HL-60/S4 treated with retinoic acid at 250 ng/mL for 4 days and 3 days (cell line): Measurements from ENCODE around the gene SESN2.

Experiments
- in situ Hi-C: fragments of 300-500 bp; cut with MboI; formaldehyde crosslinking; loops from 2 replicates; pipeline ENCODE4 v1.7.0; 2022; ENCODE audit warnings: low sequenced_read_pairs

Gene SESN2

GRCh38 chr1:28282426-28283407 is 23.4 kb downstream of the SESN2 start:
- in situ Hi-C loops, result no loop called here

DNA sequence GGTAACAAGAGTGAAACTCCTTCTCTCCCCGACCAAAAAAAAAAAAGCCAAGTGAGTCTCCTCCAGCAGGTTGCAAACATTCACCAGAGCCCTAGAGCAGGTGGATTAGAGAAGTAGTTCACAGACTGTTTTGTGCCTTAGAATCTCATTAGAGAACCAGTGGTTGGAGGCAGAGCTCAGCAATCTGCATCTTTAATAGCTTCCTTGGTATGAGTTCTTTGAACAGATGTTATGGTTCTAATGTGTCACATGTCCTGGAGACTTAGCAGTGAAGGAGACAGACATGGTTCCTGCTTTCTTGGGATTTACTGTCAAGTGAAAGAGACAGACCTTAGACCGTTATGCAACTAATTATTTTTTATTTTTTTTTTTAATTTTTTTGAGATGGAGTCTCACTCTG is 26.8 kb downstream of the SESN2 start:
- in situ Hi-C loops, result no loop called here

DNA sequence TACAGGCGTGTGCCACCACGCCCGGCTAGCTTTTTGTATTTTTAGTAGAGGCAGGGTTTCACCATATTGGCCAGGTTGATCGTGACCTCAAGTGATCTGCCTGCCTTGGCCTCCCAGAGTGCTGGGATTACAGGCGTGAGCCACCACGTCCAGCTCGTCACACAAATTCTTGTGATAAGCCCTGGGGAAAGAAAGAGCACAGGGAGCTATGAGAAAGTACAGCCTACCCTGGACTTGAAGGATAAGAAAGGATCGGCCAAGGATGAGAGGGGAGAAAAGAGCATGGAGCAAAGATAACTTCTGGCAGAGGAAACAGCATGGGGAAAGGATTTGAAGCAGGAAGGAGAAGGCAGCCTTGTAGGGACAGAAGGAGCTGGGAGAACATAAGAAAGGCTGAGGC is 29.2 kb downstream of the SESN2 start:
- in situ Hi-C loops, result no loop called here

GRCh38 chr1:28290851-28291250 is 31.5 kb downstream of the SESN2 start:
- in situ Hi-C loops, result no loop called here

DNA sequence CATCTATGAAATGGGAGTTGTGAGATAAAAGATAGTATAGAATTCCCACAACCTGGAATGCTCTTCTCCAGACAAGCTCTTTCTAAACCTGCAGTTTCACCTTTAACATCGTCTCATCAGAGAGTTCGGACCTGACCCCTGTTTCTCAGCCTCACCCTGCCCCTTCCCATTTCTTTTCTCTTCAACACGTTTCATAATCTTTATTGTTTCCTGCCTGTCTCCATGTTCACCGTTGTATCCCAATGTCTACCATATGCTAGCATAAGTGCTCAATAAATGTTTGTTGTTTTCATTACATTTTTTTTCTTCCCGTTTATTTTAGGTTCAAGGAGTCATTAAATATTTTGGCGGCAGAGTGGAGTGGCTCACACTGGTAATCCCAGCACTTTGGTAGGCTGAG is 32.4 kb downstream of the SESN2 start:
- in situ Hi-C loops, result no loop called here

DNA sequence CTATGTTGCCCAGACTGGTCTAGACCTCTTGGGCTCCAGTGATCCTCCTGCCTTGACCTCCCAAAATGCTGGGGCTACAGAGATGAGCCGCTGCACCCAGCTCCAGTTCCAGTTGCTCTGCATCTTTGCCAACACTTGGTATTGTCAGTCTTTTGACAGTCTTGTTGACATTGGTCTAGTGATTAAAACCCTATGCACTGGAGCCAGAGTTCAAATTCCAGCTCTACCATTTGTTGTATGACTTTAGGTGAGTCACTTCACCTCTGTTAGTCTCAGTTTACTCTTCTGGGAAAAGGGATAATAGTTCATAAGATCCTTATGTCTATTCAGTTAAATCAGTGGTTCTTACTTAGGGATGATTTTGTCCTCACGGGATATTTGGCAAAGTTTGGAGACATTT is 36.6 kb downstream of the SESN2 start:
- in situ Hi-C loops, result no loop called here

DNA sequence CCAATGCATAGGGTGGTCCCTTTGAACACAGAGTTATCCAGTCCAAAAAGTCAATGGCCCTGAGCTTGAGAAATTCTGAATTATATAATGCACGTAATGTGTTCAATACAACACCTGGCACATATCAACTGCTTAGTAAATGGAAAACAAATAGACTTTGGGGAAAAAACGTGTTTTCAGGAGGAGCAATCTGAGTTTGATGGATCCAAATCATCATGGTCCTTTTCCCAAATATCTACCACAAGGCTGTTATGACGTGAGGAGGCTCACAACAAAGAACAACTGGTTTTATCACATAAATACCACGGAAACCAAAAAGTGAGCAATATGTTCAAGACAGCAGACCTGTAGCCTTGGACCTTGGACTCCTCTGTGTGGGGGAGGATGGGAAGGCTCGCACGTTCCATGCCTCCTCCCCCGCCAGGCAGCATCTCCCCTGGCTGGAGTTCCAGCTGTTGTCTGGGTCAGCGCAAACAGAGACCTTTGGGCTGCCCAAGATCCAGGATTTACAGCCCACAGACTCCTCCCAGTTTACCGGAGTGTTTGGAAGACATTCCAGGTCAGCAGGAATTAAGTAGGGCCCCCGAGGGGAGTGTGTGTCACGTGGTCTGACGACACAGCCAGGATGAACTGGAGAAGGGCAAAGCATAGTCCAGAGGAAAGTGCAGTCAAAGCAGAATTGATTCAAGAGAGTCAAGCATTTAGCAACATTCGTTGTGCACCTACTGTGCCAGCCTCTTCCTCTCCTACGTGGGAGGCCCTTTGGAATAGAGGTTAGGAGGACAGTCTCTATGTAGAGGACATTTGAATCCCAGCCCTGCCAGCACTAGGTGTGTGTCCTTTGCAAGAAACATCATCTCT is 37.3 kb downstream of the SESN2 start:
- in situ Hi-C loops, result no loop called here

GRCh38 chr1:28297826-28298225 is 38.5 kb downstream of the SESN2 start:
- in situ Hi-C loops, result no loop called here

DNA sequence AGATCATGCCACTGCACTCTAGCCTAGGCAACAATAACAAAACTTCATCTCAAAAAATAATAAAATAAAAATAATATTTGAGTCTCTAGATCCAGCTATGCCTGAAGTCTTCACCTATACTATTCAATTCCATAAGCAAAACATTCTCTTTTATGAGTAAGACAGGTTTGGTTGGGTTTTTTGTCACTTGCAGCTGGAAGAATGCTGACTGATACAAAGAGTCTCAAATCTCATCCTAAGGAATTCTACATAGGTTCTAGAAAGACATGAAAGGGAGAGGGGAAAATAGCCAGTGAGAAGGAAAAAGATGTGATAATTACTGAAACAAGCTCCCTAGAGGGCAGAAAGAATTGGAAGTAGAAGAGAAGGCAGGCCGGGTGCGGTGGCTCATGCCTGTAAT is 39.1 kb downstream of the SESN2 start:
- in situ Hi-C loops, result no loop called here

- in situ Hi-C loops, result no loop called here
Observed at GRCh38 chr1:28301368-28302174, 42.3 kb downstream of the SESN2 start.

GRCh38 chr1:28302247-28302646 is 42.9 kb downstream of the SESN2 start:
- in situ Hi-C loops, result no loop called here

DNA sequence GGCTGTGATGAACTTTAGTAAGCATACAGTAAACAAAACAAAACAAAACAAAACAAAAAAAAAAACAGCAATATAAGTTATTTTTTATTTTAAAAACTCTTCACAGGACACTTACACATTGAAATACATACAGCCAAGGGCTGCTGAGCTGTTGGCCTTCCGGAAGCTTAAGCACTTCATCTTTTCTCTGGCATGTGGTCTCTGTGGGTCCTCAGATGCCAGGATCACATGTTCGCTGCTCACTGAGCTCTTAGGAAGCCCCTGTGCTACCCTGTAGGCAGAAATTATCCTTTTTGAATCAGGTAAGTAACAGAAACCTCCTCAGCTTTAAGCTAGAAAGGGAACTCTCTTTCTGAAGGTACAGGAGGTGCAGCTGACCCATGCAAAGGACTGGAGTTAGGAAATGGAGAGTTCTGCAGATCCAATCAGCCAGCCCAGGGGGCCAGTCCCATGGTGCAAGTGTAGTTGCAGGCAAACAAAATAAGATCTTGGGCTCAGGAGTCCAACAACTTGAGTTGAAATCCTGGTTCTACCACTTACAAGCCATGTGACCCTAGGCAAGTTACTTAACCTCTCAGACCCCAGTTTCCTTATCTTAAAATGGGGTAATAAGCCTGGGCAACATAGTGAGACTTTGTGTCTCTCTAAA is 47.1 kb downstream of the SESN2 start:
- in situ Hi-C loops, result no loop called here

DNA sequence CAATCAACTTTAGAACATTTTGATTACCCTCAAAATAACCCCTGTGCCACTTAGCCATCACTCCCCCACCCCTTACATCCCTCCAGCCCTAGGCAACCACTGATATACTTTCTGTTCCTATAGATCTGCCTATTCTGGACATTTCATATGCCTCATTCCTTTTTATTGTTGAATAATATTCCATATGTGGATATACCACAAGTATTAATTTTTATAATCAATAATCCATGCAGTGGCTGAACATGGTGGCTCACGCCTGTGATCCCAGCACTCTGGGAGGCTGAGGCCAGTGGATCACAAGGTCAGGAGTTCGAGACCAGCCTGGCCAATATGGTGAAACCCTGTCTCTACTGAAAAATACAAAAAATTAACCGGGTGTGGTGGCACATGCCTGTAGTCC is 49.4 kb downstream of the SESN2 start:
- in situ Hi-C loops, result no loop called here

DNA sequence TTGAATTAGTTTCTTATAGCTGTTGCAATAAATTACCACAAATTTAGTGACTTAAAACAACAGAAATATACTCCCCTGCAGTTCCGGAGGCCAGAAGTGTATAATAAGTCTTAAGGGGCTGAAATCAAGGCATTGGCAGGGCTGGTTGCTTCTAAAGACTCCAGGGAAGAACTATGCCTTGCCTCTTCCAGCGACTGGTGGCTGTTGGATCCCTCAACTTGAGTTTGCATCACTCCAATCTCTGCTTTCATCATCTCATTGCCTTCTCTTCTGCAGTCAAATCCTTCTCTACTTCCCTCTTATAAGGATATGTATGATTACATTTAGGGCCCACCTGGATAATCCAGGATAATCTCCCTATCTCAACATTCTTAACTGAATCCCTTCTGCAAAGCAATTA is 50.4 kb downstream of the SESN2 start:
- in situ Hi-C loops, result no loop called here

DNA sequence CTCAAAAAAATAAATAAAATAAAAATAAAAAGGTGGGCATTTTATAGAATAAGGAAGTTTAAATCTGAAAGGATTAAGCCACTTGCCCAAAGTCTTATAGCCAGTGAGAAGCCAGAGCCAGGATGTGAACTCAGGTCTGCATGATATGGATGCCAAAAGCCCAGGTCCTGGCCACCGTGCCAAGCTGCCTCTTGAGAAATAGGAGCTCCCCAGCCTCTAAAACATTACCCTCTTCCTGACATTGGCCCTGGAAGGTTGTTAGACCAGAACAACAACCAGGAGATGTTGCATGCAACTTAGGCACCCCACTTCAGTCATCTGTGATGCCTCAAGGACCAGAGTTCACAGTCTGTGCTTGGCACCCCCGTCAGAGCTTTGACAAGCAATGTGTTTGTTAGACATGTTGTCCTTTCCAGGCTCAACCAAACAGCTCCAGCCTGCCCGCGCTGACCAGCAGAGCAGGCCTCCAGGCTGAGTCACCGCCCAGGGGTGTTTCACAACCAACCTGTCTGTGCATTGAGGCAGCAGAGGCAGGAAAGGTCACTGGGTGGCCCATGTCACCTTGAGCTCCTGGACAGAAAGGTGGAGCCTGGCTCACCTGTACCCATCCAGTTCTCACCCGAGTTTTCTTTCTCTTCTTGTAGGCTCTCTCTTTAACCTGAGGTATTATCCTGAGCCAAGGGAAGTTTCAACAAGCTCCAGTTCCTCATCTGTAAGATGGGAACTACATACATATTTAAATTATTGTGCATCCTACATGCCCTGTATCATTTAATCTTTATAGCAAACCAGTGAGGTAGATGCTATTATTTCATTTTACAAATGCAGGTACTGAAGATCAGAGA is 54.6 kb downstream of the SESN2 start:
- in situ Hi-C loops, result no loop called here

GRCh38 chr1:28314547-28314941 is 55.2 kb downstream of the SESN2 start:
- in situ Hi-C loops, result no loop called here

DNA sequence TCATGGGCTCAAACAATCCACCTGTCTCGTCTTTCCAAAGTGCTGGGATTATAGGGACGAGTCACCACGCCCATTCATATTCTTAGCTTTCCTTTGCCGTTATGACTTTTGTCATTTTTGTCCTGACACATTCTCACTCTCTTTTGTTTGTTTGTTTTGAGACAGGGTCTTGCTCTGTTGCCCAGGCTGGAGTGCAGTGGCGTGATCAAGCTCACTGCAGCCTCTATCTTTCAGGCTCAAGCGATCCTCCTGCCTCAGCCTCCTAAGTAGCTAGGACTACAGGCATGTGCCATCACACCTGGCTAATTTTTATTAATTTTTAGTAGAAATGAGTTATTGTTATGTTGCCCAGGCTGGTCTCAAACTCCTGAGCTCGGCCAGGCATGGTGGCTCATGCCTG is 57.7 kb downstream of the SESN2 start:
- in situ Hi-C loops, result no loop called here

DNA sequence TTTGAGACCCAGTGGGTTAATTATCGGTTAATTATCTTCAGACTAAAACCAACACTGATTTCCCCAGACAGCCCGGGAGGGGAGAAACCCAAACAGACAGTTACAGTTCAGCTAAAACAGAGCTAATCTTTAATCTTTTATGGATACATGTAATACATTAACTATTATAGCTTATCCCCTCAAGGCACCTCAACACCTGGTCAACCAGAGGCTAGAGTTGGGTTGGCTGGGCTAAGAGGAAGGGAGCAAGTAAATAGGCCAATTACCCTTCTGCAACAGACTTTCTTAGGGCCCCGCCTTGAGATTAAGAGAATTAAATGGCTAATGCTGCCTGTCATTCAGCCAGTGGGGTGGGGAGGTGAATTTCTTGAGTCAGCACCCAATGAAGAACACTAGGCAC is 62.9 kb downstream of the SESN2 start:
- in situ Hi-C loops, result no loop called here

DNA sequence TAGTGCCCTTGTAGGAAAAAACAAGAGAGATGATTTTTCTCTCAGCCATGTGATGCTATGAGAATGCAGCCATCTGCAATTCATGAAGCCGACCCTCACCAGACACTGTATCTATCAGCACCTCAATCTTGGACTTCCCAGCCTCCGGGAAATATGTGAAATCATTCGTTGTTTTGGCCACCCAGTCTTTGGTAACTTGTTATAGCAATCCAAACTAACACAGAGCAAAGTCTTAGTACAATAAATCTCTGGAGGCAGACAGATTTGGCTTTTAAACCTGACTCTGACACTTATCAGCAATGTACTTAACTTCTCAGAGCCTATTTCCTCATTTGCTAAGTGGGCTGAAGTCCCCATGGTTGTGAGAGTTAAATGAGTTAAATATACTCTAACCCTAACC is 64.4 kb downstream of the SESN2 start:
- in situ Hi-C loops, result no loop called here

- in situ Hi-C loops, result no loop called here
Observed at GRCh38 chr1:28326515-28326914, 67.2 kb downstream of the SESN2 start.
